PC-9 (cell line): ENCODE measurements around the gene ECHDC1. TPM values are rescaled to one million over a fixed set of nuclear protein-coding genes. Genes with fewer than 3 reads are reported as not detected.
A peak's percentile ranks its signal among the peaks of the same experiment; 100 is the strongest.

Experiments
- BruUV-seq: library from RNA; stranded (reverse); fragments of 400-500 nt; replicated peaks from 2 replicates; lab custom pipeline; 2021; lab: Mats Ljungman, UMichigan
- CTCF ChIA-PET: fragments of 300-600 bp; sonication (Branson Sonifier 250); formaldehyde crosslinking; loops from one replicate; lab custom pipeline; 2022; ENCODE audit warnings: antibody characterized with exemption; lab: Charles Lee
- POLR2A ChIA-PET: fragments of 300-600 bp; sonication (Branson Sonifier 250); formaldehyde crosslinking; loops from one replicate; lab custom pipeline; 2022; ENCODE audit warnings: antibody characterized with exemption; ENCODE audit not compliant: unreplicated experiment; lab: Charles Lee
- DNase-seq, 2 experiments: peaks; one replicate each; pipeline versions ENCODE4 v3.0.0 to v3.0.0-alpha.2; 2015 to 2022; ENCODE audit warnings: mixed read lengths in 1 of 2
- H2AFZ ChIP-seq: fragments of 200-600 bp; sonication (generic); 2 replicates; pipeline ENCODE4 v1.8.1; 2017; ENCODE audit warnings: antibody characterized with exemption
- H3F3A ChIP-seq: fragments of 200-600 bp; sonication (generic); 2 replicates; pipeline ENCODE4 v1.8.1; 2017; ENCODE audit warnings: antibody characterized with exemption, mild to moderate bottlenecking, low read depth; ENCODE audit not compliant: insufficient read depth
- H3K27ac ChIP-seq: fragments of 200-600 bp; sonication (generic); 2 replicates; pipeline ENCODE4 v1.6.1; 2016; ENCODE audit warnings: mixed run types
- H3K27me3 ChIP-seq: fragments of 200-600 bp; sonication (generic); 2 replicates; pipeline ENCODE4 v1.6.1; 2016; ENCODE audit warnings: low read depth, mixed run types; ENCODE audit not compliant: insufficient read depth
- H3K36me3 ChIP-seq: fragments of 200-600 bp; sonication (generic); 2 replicates; pipeline ENCODE4 v1.6.1; 2016; ENCODE audit warnings: low read depth, mixed run types
- H3K4me1 ChIP-seq: fragments of 200-600 bp; sonication (generic); replicated peaks from 2 replicates; pipeline ENCODE4 v1.6.1; 2016; ENCODE audit warnings: mixed run types; ENCODE audit not compliant: insufficient read depth
- H3K4me2 ChIP-seq: fragments of 200-600 bp; sonication (generic); 2 replicates; pipeline ENCODE4 v1.6.1; 2017; ENCODE audit warnings: mixed run types
- H3K4me3 ChIP-seq: fragments of 200-600 bp; sonication (generic); 2 replicates; pipeline ENCODE4 v1.6.1; 2016; ENCODE audit warnings: mixed run types
- H3K79me2 ChIP-seq: fragments of 200-600 bp; sonication (generic); 2 replicates; pipeline ENCODE4 v1.6.1; 2017; ENCODE audit warnings: low read depth, mixed run types
- H3K9me2 ChIP-seq: fragments of 200-600 bp; sonication (generic); 2 replicates; pipeline ENCODE4 v1.8.1; 2017; ENCODE audit warnings: mild to moderate bottlenecking; ENCODE audit not compliant: insufficient read depth
- H3K9me3 ChIP-seq: fragments of 200-600 bp; sonication (generic); 2 replicates; pipeline ENCODE4 v1.8.1; 2016; ENCODE audit warnings: low read depth; ENCODE audit not compliant: insufficient read depth
- H4K20me1 ChIP-seq: fragments of 200-600 bp; sonication (generic); 2 replicates; pipeline ENCODE4 v1.8.1; 2017; ENCODE audit not compliant: insufficient read depth
- EZH2 ChIP-seq: fragments of 200-600 bp; sonication (generic); IDR thresholded peaks from 2 replicates; pipeline ENCODE4 v1.8.0; 2017; ENCODE audit warnings: antibody characterized with exemption, low read depth
- intact Hi-C: fragments of 100-400 bp; cut with micrococcal nuclease; formaldehyde crosslinking; loops from one replicate; pipeline ENCODE4 v1.10.0; 2022; ENCODE audit not compliant: unreplicated experiment
- total RNA-seq: library from RNA; stranded (reverse); gene quantifications from 2 replicates; pipeline ENCODE4 v1.2.3, GENCODE V29; 2021
- TF ChIP-seq, protein P1 (sequence below): fragments of 200-600 bp; sonication (generic); conservative IDR thresholded peaks from 2 replicates; pipeline ENCODE4 v1.6.1; 2017; ENCODE audit warnings: mixed run types, antibody characterized with exemption, mild to moderate bottlenecking, moderate library complexity

ECHDC1 gene
- total RNA-seq, 1 experiment from 2014 or later: 50.4 TPM

- no peaks in the 10 kb centered on the region for H3F3A ChIP-seq
- H2AFZ ChIP-seq: no peak overlapping the region
- no peaks in the 10 kb centered on the region for H3K27me3 ChIP-seq
- no peak overlapping the region for H3K4me3 ChIP-seq
- H4K20me1 ChIP-seq: no peaks in the 10 kb centered on the region
- ChIA-PET CTCF (no interaction called here), POLR2A (no interaction called here)
- no peak overlapping the region for H3K4me2 ChIP-seq
- peaks cover 3% of the 10 kb centered on the region; the same call in 1 of the 2 replicates for H3K9me2 ChIP-seq
- intact Hi-C loops: no loop called here
- no peaks in the 10 kb centered on the region for H3K9me3 ChIP-seq
- H3K79me2 ChIP-seq: no peaks in the 10 kb centered on the region
- no peak for DNase-seq
- no peaks in the 10 kb centered on the region for H3K36me3 ChIP-seq
- no TSS peak for BruUV-seq
- H3K4me1 ChIP-seq: no peaks in the 10 kb centered on the region
- no peak for TF ChIP-seq EZH2
- TF ChIP-seq, protein P1, sequence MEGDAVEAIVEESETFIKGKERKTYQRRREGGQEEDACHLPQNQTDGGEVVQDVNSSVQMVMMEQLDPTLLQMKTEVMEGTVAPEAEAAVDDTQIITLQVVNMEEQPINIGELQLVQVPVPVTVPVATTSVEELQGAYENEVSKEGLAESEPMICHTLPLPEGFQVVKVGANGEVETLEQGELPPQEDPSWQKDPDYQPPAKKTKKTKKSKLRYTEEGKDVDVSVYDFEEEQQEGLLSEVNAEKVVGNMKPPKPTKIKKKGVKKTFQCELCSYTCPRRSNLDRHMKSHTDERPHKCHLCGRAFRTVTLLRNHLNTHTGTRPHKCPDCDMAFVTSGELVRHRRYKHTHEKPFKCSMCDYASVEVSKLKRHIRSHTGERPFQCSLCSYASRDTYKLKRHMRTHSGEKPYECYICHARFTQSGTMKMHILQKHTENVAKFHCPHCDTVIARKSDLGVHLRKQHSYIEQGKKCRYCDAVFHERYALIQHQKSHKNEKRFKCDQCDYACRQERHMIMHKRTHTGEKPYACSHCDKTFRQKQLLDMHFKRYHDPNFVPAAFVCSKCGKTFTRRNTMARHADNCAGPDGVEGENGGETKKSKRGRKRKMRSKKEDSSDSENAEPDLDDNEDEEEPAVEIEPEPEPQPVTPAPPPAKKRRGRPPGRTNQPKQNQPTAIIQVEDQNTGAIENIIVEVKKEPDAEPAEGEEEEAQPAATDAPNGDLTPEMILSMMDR: no peak
- no peak overlapping the region for H3K27ac ChIP-seq
Measured at GRCh38 chr6:127255286-127255685, 88.1 kb downstream of the ECHDC1 start.

GRCh38 chr6:127249621-127250020, 93.8 kb downstream of the ECHDC1 start:
- Histone ChIP-seq H3K27ac (no peak overlapping the region), H3K79me2 (no peaks in the 10 kb centered on the region), H3K4me2 (no peak overlapping the region), H3K9me3 (no peaks in the 10 kb centered on the region), H3K36me3 (no peaks in the 10 kb centered on the region), H3K4me3 (no peak overlapping the region), H3K27me3 (no peaks in the 10 kb centered on the region), H3F3A (no peaks in the 10 kb centered on the region), H3K9me2 (0 out of 2 replicates have a peak, but pooled peaks cover 3% of the 10 kb centered on the region), H3K4me1 (no peaks in the 10 kb centered on the region), H4K20me1 (no peaks in the 10 kb centered on the region), H2AFZ (no peak overlapping the region)
- CTCF ChIA-PET: no interaction called here
- intact Hi-C loops: no loop called here
- no peak for TF ChIP-seq EZH2
- TF ChIP-seq, protein P1: no peak
- POLR2A ChIA-PET: no interaction called here
- no TSS peak for BruUV-seq
- no peak for DNase-seq

- TF ChIP-seq EZH2: no peak
- TF ChIP-seq, protein P1: no peak
- no peaks in the 10 kb centered on the region for H4K20me1 ChIP-seq
- H3K9me2 ChIP-seq: no peaks in the 10 kb centered on the region
- ChIA-PET POLR2A (no interaction called here), CTCF (no interaction called here)
- H3K79me2 ChIP-seq: no peaks in the 10 kb centered on the region
- H3F3A ChIP-seq: no peaks in the 10 kb centered on the region
- H3K4me1 ChIP-seq: no peaks in the 10 kb centered on the region
- H3K27ac ChIP-seq: no peak overlapping the region
- BruUV-seq: no TSS peak
- 0 out of 2 replicates have a peak overlapping the region, but pooled peaks have one; percentile 40 for H2AFZ ChIP-seq
- no peak overlapping the region for H3K4me2 ChIP-seq
- intact Hi-C loops: no loop called here
- no peak overlapping the region for H3K4me3 ChIP-seq
- H3K27me3 ChIP-seq: no peaks in the 10 kb centered on the region
- no peaks in the 10 kb centered on the region for H3K36me3 ChIP-seq
- DNase-seq: no peak
- no peaks in the 10 kb centered on the region for H3K9me3 ChIP-seq
Measured at GRCh38 chr6:127247114-127248096, 96.0 kb downstream of the ECHDC1 start.
